ENCODE measurements around the gene TPCN2.

- TF ChIP-seq CTCF (IDR thresholded peaks at IDR 0.05) (no peak), POLR2A (IDR thresholded peaks at IDR 0.05) (no peak), EP300 (IDR thresholded peaks at IDR 0.05) (no peak), POLR2AphosphoS5 (IDR thresholded peaks at IDR 0.05) (peak; percentile 3)
These were observed 42.9 kb upstream of the TPCN2 start for GRCh38 chr11:69005631-69006368.
